HCT116 (cell line): Measurements from ENCODE around the gene MAP2K5. TPM values are rescaled to one million over a fixed set of nuclear protein-coding genes. Genes with fewer than 3 reads are reported as not detected.

ENCODE experiments used
- ATAC-seq: fragments of 200-7000 bp; cut with Tn5 transposase; 2 replicates; pipeline ENCODE4 v1.9.1; 2020; ENCODE audit warnings: mild to moderate bottlenecking, moderate library complexity
- BruUV-seq: library from RNA; stranded (reverse); fragments of 400-500 nt; replicated peaks from 2 replicates; lab custom pipeline; 2021; lab: Mats Ljungman, UMichigan
- CTCF ChIA-PET: fragments of 300-600 bp; sonication (Branson Sonifier 250); formaldehyde crosslinking; loops from one replicate; lab custom pipeline; 2021; ENCODE audit warnings: antibody characterized with exemption; lab: Charles Lee
- POLR2A ChIA-PET: fragments of 300-600, 350-600 bp; sonication (Branson Sonifier 250); formaldehyde crosslinking; loops from one replicate; lab custom pipeline; 2021; ENCODE audit warnings: antibody characterized with exemption; lab: Charles Lee
- RAD21 ChIA-PET, 2 experiments: fragments of 300-600 bp; sonication (Branson Sonifier 250); formaldehyde crosslinking; loops; one replicate each; lab custom pipeline; 2023; ENCODE audit warnings: low total read pairs in 2 of 2; ENCODE audit not compliant: uncharacterized antibody in 2 of 2, unreplicated experiment in 2 of 2, low non-redundant PET in 1 of 2; lab: Charles Lee
- DNase-seq: peaks from one replicate; pipeline ENCODE4 v3.0.0-alpha.2; 2010; ENCODE audit warnings: low read depth, low spot score
- H2AFZ ChIP-seq: fragments of 200-600 bp; shearing (Covaris generic), sonication (generic); 2 replicates; pipeline ENCODE4 v1.6.1; 2017; ENCODE audit warnings: low read depth, mixed run types, mixed read lengths, antibody characterized with exemption, low read length; ENCODE audit not compliant: poor library complexity, severe bottlenecking
- H3K27ac ChIP-seq: 2 replicates; pipeline ENCODE4 v1.5.1; 2012; ENCODE audit warnings: low read depth, low read length
- H3K27me3 ChIP-seq: fragments of 200-600 bp; sonication (generic); 2 replicates; pipeline ENCODE4 v1.6.1; 2016; ENCODE audit warnings: mixed run types, low read length, mixed read lengths; ENCODE audit not compliant: insufficient read depth
- H3K36me3 ChIP-seq, 2 experiments: fragments of 200-500 bp in 1 of 2; fragments of 200-600 bp in 1 of 2; sonication (Bioruptor generic) in 1 of 2; sonication (generic) in 1 of 2; 2 replicates each; pipeline versions ENCODE4 v1.5.1 to v1.6.1; 2014 to 2016; ENCODE audit warnings: low read length in 2 of 2, inconsistent platforms in 1 of 2, mixed read lengths in 1 of 2, mixed run types in 1 of 2; ENCODE audit not compliant: insufficient read depth in 2 of 2, control insufficient read depth in 1 of 2
- H3K4me1 ChIP-seq, 2 experiments: fragments of 200-600 bp in 1 of 2; sonication (generic) in 1 of 2; 2 replicates each; pipeline versions ENCODE4 v1.5.1 to v1.6.1; 2012 to 2017; ENCODE audit warnings: low read length in 2 of 2, inconsistent platforms in 1 of 2, mild to moderate bottlenecking in 1 of 2, mixed read lengths in 1 of 2, mixed run types in 1 of 2, moderate library complexity in 1 of 2; ENCODE audit not compliant: insufficient read depth in 2 of 2, control insufficient read depth in 1 of 2
- H3K4me2 ChIP-seq: fragments of 200-600 bp; sonication (generic); 2 replicates; pipeline ENCODE4 v1.6.1; 2017; ENCODE audit warnings: mixed run types, low read length, mixed read lengths
- H3K4me3 ChIP-seq, 2 experiments: fragments of 200-600 bp in 1 of 2; sonication (generic) in 1 of 2; replicated peaks in 1 of 2; 2 replicates each; pipeline ENCODE4 v1.5.1; 2011 to 2016; ENCODE audit warnings: low read length in 2 of 2, control low read depth in 1 of 2, low read depth in 1 of 2, mild to moderate bottlenecking in 1 of 2, mixed read lengths in 1 of 2, mixed run types in 1 of 2
- H3K79me2 ChIP-seq: fragments of 200-600 bp; sonication (generic); 2 replicates; pipeline ENCODE4 v1.6.1; 2017; ENCODE audit warnings: mild to moderate bottlenecking, mixed run types, low read length, moderate library complexity, mixed read lengths; ENCODE audit not compliant: insufficient read depth
- H3K9ac ChIP-seq: fragments of 200-600 bp; sonication (generic); 2 replicates; pipeline ENCODE4 v1.6.1; 2016; ENCODE audit warnings: low read length, mixed read lengths
- H3K9me2 ChIP-seq: fragments of 200-600 bp; sonication (generic), shearing (Covaris generic); 2 replicates; pipeline ENCODE4 v1.6.1; 2017; ENCODE audit warnings: mixed run types, mild to moderate bottlenecking, moderate library complexity; ENCODE audit not compliant: insufficient read depth
- H3K9me3 ChIP-seq, 2 experiments: fragments of 200-500 bp in 1 of 2; fragments of 200-600 bp in 1 of 2; sonication (Bioruptor generic) in 1 of 2; sonication (generic) in 1 of 2; 2 replicates each; pipeline ENCODE4 v1.6.1; 2014 to 2017; ENCODE audit warnings: low read length in 2 of 2, mixed read lengths in 2 of 2, inconsistent platforms in 1 of 2, low read depth in 1 of 2, mild to moderate bottlenecking in 1 of 2, mixed run types in 1 of 2, moderate library complexity in 1 of 2; ENCODE audit not compliant: control insufficient read depth in 1 of 2, insufficient read depth in 1 of 2
- H4K20me1 ChIP-seq: fragments of 200-600 bp; sonication (generic), shearing (Covaris generic); 2 replicates; pipeline ENCODE4 v1.6.1; 2017; ENCODE audit warnings: mixed run types, mild to moderate bottlenecking, moderate library complexity; ENCODE audit not compliant: insufficient read depth
- ATF3 ChIP-seq: IDR thresholded peaks from 2 replicates; pipeline ENCODE4 v1.6.1; 2012
- EZH2 ChIP-seq: fragments of 200-600 bp; sonication (generic); IDR thresholded peaks from 2 replicates; pipeline ENCODE4 v1.6.1; 2017; ENCODE audit warnings: antibody characterized with exemption, mixed run types
- EZH2phosphoT487 ChIP-seq: fragments of 200-600 bp; IDR thresholded peaks from 2 replicates; pipeline ENCODE4 v1.6.1; 2018; ENCODE audit warnings: antibody characterized with exemption, borderline replicate concordance
- POLR2A ChIP-seq: IDR thresholded peaks from 2 replicates; pipeline ENCODE4 v1.7.0; 2011; ENCODE audit warnings: borderline replicate concordance; ENCODE audit not compliant: insufficient read depth, insufficient read length; ENCODE audit errors: extremely low read depth
- SIN3A ChIP-seq: IDR thresholded peaks from 2 replicates; pipeline ENCODE4 v1.6.1; 2012; ENCODE audit warnings: low read depth
- SP1 ChIP-seq: IDR thresholded peaks from 2 replicates; pipeline ENCODE4 v1.6.1; 2012; ENCODE audit warnings: low read depth
- YY1 ChIP-seq: IDR thresholded peaks from 2 replicates; pipeline ENCODE4 v1.6.1; 2011; ENCODE audit warnings: low read length, low read depth, moderate library complexity, mild to moderate bottlenecking; ENCODE audit not compliant: insufficient replicate concordance; ENCODE audit errors: extremely low read depth
- ZBTB33 ChIP-seq: IDR thresholded peaks from 2 replicates; pipeline ENCODE4 v1.6.1; 2011; ENCODE audit warnings: mild to moderate bottlenecking, low read length, moderate library complexity; ENCODE audit not compliant: insufficient replicate concordance; ENCODE audit errors: extremely low read depth
- ZFX ChIP-seq: fragments of 450-650 bp; IDR thresholded peaks from 2 replicates; pipeline ENCODE4 v1.6.1; 2017
- ZNF274 ChIP-seq: fragments of 200-500 bp; sonication (Bioruptor generic); IDR thresholded peaks from 2 replicates; pipeline ENCODE4 v1.6.1; 2014; ENCODE audit warnings: mild to moderate bottlenecking, low read depth, low read length, inconsistent platforms
- intact Hi-C: fragments of 100-400 bp; cut with micrococcal nuclease; formaldehyde crosslinking; loops from 2 replicates; pipeline ENCODE4 v1.10.0; 2022
- total RNA-seq: library from RNA; stranded (reverse); gene quantifications from one replicate; pipeline ENCODE4 v1.2.1, GENCODE V29; 2021; ENCODE audit not compliant: unreplicated experiment
- TF ChIP-seq, protein P1 (sequence below), 3 experiments: fragments of 200-600 bp in 1 of 3; sonication (generic) in 1 of 3; IDR thresholded peaks in 2 of 3; conservative IDR thresholded peaks in 1 of 3; 2 replicates each; pipeline ENCODE4 v1.5.1; 2012 to 2017; ENCODE audit warnings: low read depth in 2 of 3, low read length in 2 of 3, antibody characterized with exemption in 1 of 3, borderline replicate concordance in 1 of 3, control low read depth in 1 of 3, mild to moderate bottlenecking in 1 of 3, mixed read lengths in 1 of 3, mixed run types in 1 of 3, moderate library complexity in 1 of 3; ENCODE audit not compliant: insufficient read depth in 1 of 3

MAP2K5 gene
- total RNA-seq, 1 experiment from 2014 or later: 15.6 TPM

DNA sequence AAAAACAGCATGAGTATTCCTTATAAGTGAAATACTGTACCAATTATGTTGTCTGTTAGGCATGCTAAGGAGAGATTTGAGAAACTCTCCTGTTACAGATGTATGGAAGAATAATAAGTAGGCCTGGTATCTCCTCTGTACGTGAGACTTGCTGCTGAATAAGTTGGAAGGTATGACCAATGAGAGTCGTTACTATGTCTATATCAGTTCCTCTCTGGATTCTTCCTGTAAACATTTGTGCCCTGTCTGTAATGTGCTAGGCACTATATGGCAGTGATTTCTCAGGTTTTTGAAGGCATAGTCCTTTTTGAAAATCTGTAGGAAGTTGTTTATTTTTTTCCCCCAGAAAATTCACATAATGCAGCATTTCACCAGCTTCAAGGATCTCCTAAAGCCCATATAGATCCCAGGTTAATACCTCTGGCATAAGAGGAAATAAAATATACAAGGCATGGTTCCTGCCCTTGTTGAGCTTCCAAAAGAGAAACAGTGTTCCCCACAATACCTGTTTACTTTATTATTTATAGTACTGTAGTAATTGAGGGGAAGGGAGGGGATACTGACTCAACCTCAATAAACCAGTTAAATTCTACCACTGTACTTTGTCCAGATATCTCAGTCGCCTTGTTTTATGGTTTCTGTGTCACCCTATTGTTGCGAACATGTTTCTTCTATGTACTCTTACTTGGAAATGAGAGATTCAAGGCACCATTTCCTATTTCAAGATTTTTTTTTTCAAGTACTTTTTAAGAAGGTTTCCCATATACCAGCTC lies 28.6 kb downstream of the MAP2K5 start:
- intact Hi-C loops: no loop called here
- H3K9me2 ChIP-seq: no peaks in the 10 kb centered on the region
- no peak overlapping the region for H3K9ac ChIP-seq
- no peaks in the 10 kb centered on the region for H3K4me1 ChIP-seq
- no peak for ATAC-seq
- H3K79me2 ChIP-seq: no peaks in the 10 kb centered on the region
- DNase-seq: no peak
- no peak overlapping the region for H3K4me3 ChIP-seq
- TF ChIP-seq YY1: no peak
- ChIA-PET CTCF (no interaction called here), RAD21 (no interaction called here), POLR2A (no interaction called here)
- BruUV-seq: no TSS peak
- no peaks in the 10 kb centered on the region for H3K27me3 ChIP-seq
- H3K4me2 ChIP-seq: no peak overlapping the region
- no peak overlapping the region for H2AFZ ChIP-seq
- H3K27ac ChIP-seq: no peak overlapping the region
- no peaks in the 10 kb centered on the region for H3K9me3 ChIP-seq
- no peaks in the 10 kb centered on the region for H4K20me1 ChIP-seq
- H3K36me3 ChIP-seq: no peaks in the 10 kb centered on the region

- no peak overlapping the region for H3K9ac ChIP-seq
- CTCF ChIA-PET: no interaction called here
- H4K20me1 ChIP-seq: no peaks in the 10 kb centered on the region
- intact Hi-C loops: no loop called here
- H3K79me2 ChIP-seq: no peaks in the 10 kb centered on the region
- RAD21 ChIA-PET: no interaction called here
- no TSS peak for BruUV-seq
- H3K9me2 ChIP-seq: no peaks in the 10 kb centered on the region
- no peak overlapping the region for H3K4me3 ChIP-seq
- DNase-seq (no peak), ATAC-seq (no peak)
- no peak for TF ChIP-seq ATF3
- no peak for TF ChIP-seq SP1
- TF ChIP-seq, protein P1, sequence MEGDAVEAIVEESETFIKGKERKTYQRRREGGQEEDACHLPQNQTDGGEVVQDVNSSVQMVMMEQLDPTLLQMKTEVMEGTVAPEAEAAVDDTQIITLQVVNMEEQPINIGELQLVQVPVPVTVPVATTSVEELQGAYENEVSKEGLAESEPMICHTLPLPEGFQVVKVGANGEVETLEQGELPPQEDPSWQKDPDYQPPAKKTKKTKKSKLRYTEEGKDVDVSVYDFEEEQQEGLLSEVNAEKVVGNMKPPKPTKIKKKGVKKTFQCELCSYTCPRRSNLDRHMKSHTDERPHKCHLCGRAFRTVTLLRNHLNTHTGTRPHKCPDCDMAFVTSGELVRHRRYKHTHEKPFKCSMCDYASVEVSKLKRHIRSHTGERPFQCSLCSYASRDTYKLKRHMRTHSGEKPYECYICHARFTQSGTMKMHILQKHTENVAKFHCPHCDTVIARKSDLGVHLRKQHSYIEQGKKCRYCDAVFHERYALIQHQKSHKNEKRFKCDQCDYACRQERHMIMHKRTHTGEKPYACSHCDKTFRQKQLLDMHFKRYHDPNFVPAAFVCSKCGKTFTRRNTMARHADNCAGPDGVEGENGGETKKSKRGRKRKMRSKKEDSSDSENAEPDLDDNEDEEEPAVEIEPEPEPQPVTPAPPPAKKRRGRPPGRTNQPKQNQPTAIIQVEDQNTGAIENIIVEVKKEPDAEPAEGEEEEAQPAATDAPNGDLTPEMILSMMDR (IDR thresholded peaks at IDR 0.05 in 2 of 3, conservative IDR thresholded peaks at IDR 0.05 in 1 of 3; ENCODE audit: borderline replicate concordance in 1 of 3, insufficient read depth in 1 of 3, low read depth in 2 of 3, low read length in 2 of 3): no peak
- TF ChIP-seq EZH2phosphoT487: no peak
- TF ChIP-seq EZH2: no peak
- TF ChIP-seq ZNF274: no peak
- no peak for TF ChIP-seq ZBTB33
- no peak for TF ChIP-seq SIN3A
- TF ChIP-seq POLR2A: no peak
- no peak for TF ChIP-seq ZFX
- no peak overlapping the region for H2AFZ ChIP-seq
- H3K36me3 ChIP-seq: no peaks in the 10 kb centered on the region
- H3K4me2 ChIP-seq: no peak overlapping the region
- POLR2A ChIA-PET: no interaction called here
- no peaks in the 10 kb centered on the region for H3K9me3 ChIP-seq
- no peaks in the 10 kb centered on the region for H3K27me3 ChIP-seq
- no peak overlapping the region for H3K27ac ChIP-seq
- no peaks in the 10 kb centered on the region for H3K4me1 ChIP-seq
These were observed 29.3 kb downstream of the MAP2K5 start for GRCh38 chr15:67571648-67572415.
